Stimulated activated CD8-positive, alpha-beta memory T cell treated with anti-CD3 and anti-CD28 coated beads, Interleukin-7, amount 100 ng/mL, for 48 hours (primary cell): Measurements from ENCODE around the gene ZNF628.

Experiments used
- DNase-seq, 2 donors: peaks; one replicate each; pipeline ENCODE4 v3.0.0-alpha.2; 2020; ENCODE audit warnings: low read depth in 1 of 2; ENCODE audit errors: extremely low read depth in 1 of 2

Gene ZNF628

GRCh38 chr19:55527197-55528029 is 51.0 kb downstream of the ZNF628 start:
- DNase-seq: no peak

DNA sequence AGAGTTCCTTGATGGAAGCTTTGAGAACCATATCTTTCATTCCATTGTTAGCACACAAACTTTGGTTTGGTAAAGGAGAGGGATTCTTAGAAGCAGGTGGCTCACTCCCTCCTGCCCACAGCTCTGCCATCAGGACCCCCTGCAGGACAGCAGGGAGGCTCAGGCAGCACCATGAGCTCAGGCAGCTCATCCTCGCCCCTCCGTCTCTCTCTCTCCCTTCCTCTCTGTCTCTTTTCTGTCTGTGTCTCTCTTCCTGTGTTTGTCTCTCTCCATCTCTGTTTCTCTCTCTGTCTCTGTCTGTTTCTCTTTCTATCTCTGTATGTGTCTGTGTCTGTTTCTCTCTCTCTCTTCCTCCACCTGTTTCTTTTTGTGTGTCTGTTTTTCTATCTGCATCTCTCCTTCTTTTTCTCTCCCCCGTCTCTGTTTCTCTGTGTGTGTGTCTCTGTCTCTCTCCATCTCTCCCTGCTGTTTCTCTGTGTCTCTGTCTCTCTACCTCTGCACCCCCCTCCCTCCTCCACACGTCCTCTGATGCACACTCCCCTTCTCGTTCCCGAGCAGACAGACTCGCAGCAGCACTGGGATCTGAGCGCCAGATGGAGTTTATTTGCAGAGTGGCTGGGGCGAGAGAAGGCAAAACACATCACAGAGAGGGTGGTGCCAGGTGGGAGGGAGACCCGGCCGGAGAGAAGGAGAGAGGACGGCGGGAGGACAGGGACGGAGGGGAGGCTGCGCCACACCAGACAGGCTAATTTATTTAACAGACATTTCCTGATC is 51.8 kb downstream of the ZNF628 start:
- no peak for DNase-seq

- DNase-seq: no peak
These were observed 53.3 kb downstream of the ZNF628 start for GRCh38 chr19:55529636-55530234.

DNA sequence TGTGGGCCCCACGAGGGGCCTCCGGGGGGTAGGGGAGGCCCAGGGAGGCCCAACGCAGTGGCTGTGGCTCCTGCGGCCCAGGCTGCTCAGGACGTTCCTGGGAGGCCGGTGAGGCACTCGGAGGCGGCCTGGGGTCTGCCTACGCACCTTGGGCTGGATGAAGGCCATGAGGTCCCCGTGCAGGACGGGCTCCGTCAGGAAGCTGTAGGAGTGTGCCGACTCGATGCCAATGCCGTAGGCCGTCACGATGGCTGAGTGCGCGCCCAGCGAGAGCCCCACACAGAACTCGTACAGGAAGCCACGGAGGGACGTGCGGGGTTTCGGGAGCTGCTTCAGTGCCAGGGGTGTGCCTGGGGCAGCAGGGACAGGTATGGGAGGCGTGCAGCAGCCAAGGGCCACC is 54.6 kb downstream of the ZNF628 start:
- DNase-seq: no peak
